Body of pancreas (tissue), 4 donors: ENCODE results near the gene TRMU. TPM values are rescaled to one million over a fixed set of nuclear protein-coding genes. Genes with fewer than 3 reads are reported as not detected.

ENCODE experiments used
- ATAC-seq: fragments of 150-250 bp; one replicate; pipeline ENCODE4 v1.9.1; 2016
- DNase-seq, 4 donors: peaks; one replicate each; pipeline ENCODE4 v3.0.0-alpha.2; 2019
- H3K27ac ChIP-seq, 4 donors: fragments of 200-600 bp; sonication (generic); 1 replicate in 3 of 4; 2 replicates in 1 of 4; pipeline versions ENCODE4 v1.5.1 to v1.6.1; 2016 to 2019; ENCODE audit warnings: mild to moderate bottlenecking in 1 of 4, mixed read lengths in 1 of 4, moderate library complexity in 1 of 4
- H3K27me3 ChIP-seq, 2 donors: fragments of 200-600 bp; sonication (generic); one replicate each; pipeline ENCODE4 v1.6.0; 2016; ENCODE audit warnings: mild to moderate bottlenecking in 1 of 2
- H3K36me3 ChIP-seq, 2 donors: fragments of 200-600 bp; sonication (generic); replicated peaks in 1 of 2; 2 replicates each; pipeline ENCODE4 v1.5.1; 2016; ENCODE audit warnings: low read depth in 2 of 2; ENCODE audit not compliant: insufficient read depth in 1 of 2
- H3K4me1 ChIP-seq: fragments of 200-600 bp; sonication (generic); one replicate; pipeline ENCODE4 v1.6.0; 2016
- H3K4me3 ChIP-seq, 2 donors: fragments of 200-600 bp; sonication (generic); 1 replicate in 1 of 2; 2 replicates in 1 of 2; pipeline ENCODE4 v1.5.1; 2016 to 2019
- H3K9me3 ChIP-seq, 3 donors: fragments of 200-600 bp; sonication (generic); 1 replicate in 2 of 3; 2 replicates in 1 of 3; pipeline ENCODE4 v1.5.1; 2016
- POLR2A ChIP-seq, 3 donors: fragments of 450-650 bp; IDR thresholded peaks; one replicate each; pipeline ENCODE4 v1.6.1; 2016; ENCODE audit warnings: antibody characterized with exemption in 3 of 3, mild to moderate bottlenecking in 2 of 3
- WGBS, 2 donors: methylation state at CpG; one replicate each; pipeline ENCODE4 v1.1.5; 2017; 5-methylcytosine and 5-hydroxymethylcytosine counted together
- intact Hi-C: fragments of 100-400 bp; cut with DNase I; formaldehyde crosslinking; loops from one replicate; pipeline ENCODE4 v1.15.1; 2023
- total RNA-seq, 2 donors: library from RNA; depleted of rRNA; stranded (reverse); fragments of >200 nt; gene quantifications; one replicate each; pipeline ENCODE4 v1.1.0, GENCODE V29; 2016
- TF ChIP-seq, protein P1 (sequence below), 7 experiments: fragments of 450-650 bp in 4 of 7; fragments of 200-600 bp in 3 of 7; sonication (generic) in 3 of 7; IDR thresholded peaks; one replicate each; pipeline ENCODE4 v1.5.1; 2016 to 2019; ENCODE audit warnings: antibody characterized with exemption in 7 of 7

TRMU gene
- total RNA-seq, 2 donors from 2014 or later: 34.2 to 43.5 TPM

DNA sequence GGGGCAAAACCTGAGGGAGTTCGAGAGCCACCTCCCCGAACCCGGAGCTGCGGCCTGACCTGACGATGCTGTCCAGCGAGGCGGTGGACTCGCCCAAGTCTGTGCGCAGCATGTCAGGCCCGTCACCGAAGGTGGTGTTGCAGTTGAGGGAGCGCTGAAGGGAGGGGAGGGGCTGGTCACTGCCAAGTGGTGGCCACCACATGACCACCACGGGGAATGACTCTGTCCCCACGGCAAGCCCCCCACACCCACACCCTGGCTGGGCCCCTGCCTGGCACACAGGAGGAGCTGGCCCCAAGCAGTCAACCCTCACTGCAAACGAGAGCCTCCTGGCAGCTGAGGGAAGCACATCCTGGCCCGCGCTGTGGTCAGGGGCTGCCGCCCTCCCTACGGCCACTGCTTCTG lies 30.8 kb downstream of the TRMU start:
- no peak overlapping the region for H3K4me3 ChIP-seq
- WGBS, 2 donors: 83 to 86% methylated on average over 14 to 18 of the region's 19 CpGs
- no peaks in the 10 kb centered on the region for H3K9me3 ChIP-seq
- H3K36me3 ChIP-seq: no peaks in the 10 kb centered on the region
- intact Hi-C loops: loop anchor here (5.0 kb wide), 1 partner anchor 176 kb away; no protein-coding TSS in a partner anchor
- H3K4me1 ChIP-seq: peaks cover 24% of the 10 kb centered on the region
- no peak for TF ChIP-seq POLR2A (IDR thresholded peaks at IDR 0.05)
- TF ChIP-seq, protein P1, sequence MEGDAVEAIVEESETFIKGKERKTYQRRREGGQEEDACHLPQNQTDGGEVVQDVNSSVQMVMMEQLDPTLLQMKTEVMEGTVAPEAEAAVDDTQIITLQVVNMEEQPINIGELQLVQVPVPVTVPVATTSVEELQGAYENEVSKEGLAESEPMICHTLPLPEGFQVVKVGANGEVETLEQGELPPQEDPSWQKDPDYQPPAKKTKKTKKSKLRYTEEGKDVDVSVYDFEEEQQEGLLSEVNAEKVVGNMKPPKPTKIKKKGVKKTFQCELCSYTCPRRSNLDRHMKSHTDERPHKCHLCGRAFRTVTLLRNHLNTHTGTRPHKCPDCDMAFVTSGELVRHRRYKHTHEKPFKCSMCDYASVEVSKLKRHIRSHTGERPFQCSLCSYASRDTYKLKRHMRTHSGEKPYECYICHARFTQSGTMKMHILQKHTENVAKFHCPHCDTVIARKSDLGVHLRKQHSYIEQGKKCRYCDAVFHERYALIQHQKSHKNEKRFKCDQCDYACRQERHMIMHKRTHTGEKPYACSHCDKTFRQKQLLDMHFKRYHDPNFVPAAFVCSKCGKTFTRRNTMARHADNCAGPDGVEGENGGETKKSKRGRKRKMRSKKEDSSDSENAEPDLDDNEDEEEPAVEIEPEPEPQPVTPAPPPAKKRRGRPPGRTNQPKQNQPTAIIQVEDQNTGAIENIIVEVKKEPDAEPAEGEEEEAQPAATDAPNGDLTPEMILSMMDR (IDR thresholded peaks at IDR 0.05): no peak
- DNase-seq (peak in 1 of 4 donors; percentile 16), ATAC-seq (no peak)
- no peaks in the 10 kb centered on the region for H3K27me3 ChIP-seq
- no peak overlapping the region for H3K27ac ChIP-seq

DNA sequence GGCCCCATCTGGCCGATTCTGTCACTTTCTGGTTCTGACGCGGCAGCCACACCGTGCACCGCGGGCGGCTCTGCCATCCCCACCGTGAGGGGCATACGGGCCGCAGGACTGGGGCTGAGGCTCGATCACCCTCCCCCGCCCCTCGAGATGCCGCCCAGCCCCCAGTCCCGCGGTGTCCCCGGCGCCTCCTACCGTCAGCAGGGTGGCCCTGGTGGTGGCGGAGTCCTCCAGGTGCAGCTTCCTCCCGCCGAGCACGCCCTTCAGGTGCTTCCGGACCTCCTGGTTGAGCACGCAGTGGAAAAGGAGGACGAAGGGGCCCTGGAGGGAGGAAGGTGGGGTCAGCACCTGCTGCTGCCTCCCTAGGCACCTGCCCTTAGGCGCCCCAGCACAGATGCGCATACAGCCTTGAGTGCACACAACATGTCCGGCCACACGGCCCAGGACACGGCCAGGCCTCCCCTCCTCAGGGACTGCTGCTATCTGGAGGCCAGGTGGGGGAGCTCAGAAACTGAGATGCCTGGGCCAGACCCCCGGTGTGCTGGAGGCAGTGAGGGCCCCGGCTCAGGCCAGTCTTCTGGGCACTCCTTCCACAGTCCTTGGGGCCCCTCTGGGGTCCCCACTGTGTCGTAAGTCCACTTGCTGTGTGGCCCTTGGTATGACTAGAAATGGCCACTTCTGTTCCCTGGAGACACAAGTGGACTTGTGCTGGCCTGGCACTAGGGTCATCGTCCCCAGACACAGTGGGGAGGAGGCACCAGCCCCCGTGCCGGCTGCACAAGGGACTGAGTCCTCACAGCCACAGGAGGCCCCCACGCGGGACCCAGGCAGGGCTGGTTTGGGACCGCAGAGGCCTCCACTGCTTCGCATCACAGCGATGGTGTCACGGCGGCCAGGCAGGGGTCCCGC lies 31.5 kb downstream of the TRMU start:
- Histone ChIP-seq H3K36me3 (no peaks in the 10 kb centered on the region), H3K4me3 (no peak overlapping the region), H3K4me1 (peaks cover 19% of the 10 kb centered on the region), H3K27ac (no peak overlapping the region), H3K27me3 (no peaks in the 10 kb centered on the region), H3K9me3 (no peaks in the 10 kb centered on the region)
- ATAC-seq: no peak
- intact Hi-C loops: loop anchor here (5.0 kb wide), 1 partner anchor 175 kb away; no protein-coding TSS in a partner anchor
- DNase-seq: peak in 3 of 4 donors; percentile 5 to 19 (median 18)
- TF ChIP-seq, protein P1 (IDR thresholded peaks at IDR 0.05): no peak
- no peak for TF ChIP-seq POLR2A (IDR thresholded peaks at IDR 0.05)
- WGBS, 2 donors: 57 to 75% methylated on average over 12 to 35 of the region's 45 CpGs

DNA sequence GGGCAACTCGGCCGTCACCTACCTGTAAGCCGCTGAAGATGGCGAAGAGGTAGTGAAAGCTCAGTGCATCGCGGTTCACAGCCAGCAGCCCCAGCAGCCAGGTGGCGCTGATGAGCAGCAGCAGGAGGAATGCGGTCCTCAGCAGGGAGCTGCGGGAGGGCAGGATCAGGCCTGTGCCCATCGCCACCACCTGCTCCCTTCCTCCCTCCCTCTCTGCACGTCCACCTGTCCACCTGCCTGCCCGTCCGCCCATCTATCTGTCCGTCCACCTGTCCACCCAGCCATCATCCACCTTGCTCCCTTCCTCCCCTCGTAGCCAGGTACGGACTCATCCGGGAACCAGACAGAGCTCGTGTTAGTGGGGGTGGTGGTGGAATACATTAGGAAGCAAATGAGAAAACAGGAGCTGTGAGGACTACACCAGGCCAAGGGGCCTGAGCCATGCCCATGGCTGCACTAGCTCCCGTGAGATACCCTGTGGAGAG lies 32.2 kb downstream of the TRMU start:
- Histone ChIP-seq H3K27ac (no peak overlapping the region), H3K36me3 (no peaks in the 10 kb centered on the region), H3K9me3 (no peaks in the 10 kb centered on the region), H3K4me1 (peaks cover 14% of the 10 kb centered on the region), H3K27me3 (no peaks in the 10 kb centered on the region), H3K4me3 (no peak overlapping the region)
- ATAC-seq: peak; percentile 89
- intact Hi-C loops: loop anchor here (5.0 kb wide), 1 partner anchor 175 kb away; no protein-coding TSS in a partner anchor
- 35 to 42% methylated on average over 12 to 18 of the region's 19 CpGs for WGBS, 2 donors
- TF ChIP-seq POLR2A (IDR thresholded peaks at IDR 0.05): no peak
- TF ChIP-seq, protein P1 (IDR thresholded peaks at IDR 0.05): peak; percentile 83 to 98 (median 95)
- peak; percentile 83 to 90 (median 88) for DNase-seq

DNA sequence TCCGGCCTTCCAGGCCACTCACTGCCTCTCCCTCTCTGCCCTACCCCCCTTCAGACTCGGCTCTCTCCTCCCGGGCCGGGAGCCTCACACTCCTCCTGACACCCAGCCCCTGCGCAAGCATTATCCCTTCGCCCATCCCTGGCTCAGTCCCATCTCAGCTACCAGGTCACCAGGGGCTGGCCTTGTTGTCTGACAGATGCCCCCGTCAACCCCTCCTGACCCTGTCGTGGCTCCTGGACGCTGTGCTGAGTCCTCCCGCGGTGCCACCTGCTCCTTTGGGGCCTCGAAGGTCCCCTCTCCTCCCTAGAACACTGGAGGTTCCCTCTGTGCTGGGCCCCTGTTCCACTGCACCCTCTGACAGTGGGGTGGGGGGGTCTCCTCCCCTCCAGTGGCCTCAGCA lies 32.9 kb downstream of the TRMU start:
- no peak for ATAC-seq
- WGBS, 2 donors: 77 to 79% methylated on average over 10 to 12 of the region's 12 CpGs
- Histone ChIP-seq H3K9me3 (no peaks in the 10 kb centered on the region), H3K27me3 (no peaks in the 10 kb centered on the region), H3K4me3 (no peak overlapping the region), H3K27ac (no peak overlapping the region), H3K4me1 (peaks cover 20% of the 10 kb centered on the region), H3K36me3 (no peaks in the 10 kb centered on the region)
- TF ChIP-seq POLR2A (IDR thresholded peaks at IDR 0.05): no peak
- TF ChIP-seq, protein P1 (IDR thresholded peaks at IDR 0.05): no peak
- peak in 1 of 4 donors; percentile 14 for DNase-seq
- intact Hi-C loops: loop anchor here (5.0 kb wide), 1 partner anchor 174 kb away; no protein-coding TSS in a partner anchor
